Activated CD4-positive, alpha-beta T cell treated with anti-CD3 and anti-CD28 coated beads, Interleukin-2, amount 50 U/mL, for 4 hours (primary cell): Measurements from ENCODE around the gene NIPAL1.

Source experiments
- DNase-seq, 2 experiments: peaks; one replicate each; pipeline ENCODE4 v3.0.0-alpha.2; 2020

The NIPAL1 gene

DNA sequence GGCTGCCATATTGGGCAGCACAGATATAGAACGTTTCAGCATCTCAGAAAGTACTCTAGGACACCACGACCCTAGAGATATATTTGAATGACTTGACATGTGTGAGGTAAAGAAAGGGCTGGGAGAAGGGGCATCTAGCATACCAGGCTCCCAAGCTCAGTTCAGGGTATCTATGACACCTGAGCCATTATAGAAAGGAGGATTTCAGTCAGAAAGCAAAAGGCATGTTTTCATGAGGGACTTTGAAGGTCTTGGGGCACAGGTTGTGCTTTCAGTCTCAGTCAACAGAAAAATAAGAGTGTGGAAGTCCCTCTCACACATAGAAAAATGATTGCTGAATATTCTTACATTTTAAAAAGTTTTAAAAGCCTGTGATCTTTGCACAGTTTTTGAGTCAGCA, 51.6 kb downstream of the NIPAL1 start:
- no peak for DNase-seq

DNA sequence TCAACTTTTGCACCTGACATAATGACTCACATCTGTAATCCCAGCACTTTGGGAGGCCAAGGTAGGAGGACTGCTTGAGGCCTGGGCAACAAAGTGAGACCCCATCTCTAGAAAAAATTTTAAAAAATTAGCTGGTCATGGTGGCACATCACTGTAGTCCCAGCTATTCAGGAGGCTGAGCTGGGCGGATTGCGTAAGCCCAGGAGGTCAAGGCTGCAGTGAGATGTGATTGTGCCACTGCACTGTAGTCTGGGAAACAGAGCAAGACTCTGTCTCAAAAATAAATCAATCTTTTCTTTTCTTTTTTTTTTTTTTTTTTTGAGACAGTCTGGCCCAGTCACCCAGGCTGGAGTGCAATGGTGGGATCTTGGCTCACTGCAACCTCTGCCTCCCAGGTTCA, 52.5 kb downstream of the NIPAL1 start:
- no peak for DNase-seq

DNA sequence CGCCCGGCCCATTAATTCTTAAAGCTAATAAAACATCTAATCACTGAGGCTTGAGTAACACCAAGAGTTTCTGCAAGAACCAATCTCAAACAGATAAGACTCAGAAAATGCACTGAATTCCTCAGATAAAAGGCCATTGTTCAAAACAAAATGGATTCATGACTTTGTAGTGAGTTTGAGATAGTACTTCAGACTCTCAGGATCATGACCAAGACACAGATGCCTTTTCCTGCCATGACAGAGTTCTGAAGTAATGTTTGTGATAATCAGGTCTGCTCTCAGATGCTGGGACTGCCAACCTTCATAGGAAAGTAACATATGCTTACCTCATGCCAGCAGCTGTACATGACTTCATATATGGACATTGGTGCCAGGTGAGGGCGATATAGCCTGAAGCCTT, 54.6 kb downstream of the NIPAL1 start:
- no peak for DNase-seq

DNA sequence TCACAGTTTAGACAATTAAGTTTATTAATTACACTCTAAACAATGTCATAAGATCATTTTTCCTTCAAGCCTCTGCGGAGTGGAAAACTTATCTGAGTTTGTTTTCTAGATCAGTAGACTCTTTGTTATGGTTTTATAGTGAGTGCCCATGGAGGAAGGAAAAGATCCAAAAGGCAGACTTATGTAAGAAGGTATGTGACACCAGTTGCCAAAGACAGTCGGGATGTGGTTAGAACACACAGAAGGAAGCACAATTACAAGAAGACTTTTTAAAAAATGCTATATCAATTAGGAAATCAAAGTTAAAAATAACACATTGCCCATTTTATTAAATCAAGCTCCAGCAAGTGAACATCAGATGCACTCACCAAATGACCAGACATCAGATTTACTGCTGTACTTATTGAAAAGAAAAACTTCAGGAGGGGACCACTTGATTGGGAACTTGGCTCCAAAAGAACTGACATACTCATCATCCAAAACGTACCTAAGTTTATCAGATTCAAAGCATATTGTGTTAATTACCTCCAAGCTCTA, 57.1 kb downstream of the NIPAL1 start:
- no peak for DNase-seq

DNA sequence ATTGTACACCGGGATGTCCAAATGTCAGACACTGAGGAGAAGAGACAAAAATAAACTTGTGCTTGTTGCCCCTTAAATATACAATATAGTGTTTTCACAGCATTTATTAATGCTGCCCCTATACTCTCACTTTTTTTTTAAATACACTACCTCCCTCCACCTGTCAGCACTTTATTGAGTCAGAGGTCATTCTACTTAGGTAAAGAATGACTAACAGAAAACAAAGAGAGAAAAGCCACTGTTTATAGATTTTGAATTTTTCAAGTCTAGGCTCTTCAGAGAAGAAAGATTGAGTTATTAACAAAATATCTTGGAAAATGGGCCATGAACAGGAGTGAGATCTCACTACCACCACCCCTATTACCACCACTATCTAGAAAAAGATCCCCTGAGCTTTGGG, 58.1 kb downstream of the NIPAL1 start:
- no peak for DNase-seq

DNA sequence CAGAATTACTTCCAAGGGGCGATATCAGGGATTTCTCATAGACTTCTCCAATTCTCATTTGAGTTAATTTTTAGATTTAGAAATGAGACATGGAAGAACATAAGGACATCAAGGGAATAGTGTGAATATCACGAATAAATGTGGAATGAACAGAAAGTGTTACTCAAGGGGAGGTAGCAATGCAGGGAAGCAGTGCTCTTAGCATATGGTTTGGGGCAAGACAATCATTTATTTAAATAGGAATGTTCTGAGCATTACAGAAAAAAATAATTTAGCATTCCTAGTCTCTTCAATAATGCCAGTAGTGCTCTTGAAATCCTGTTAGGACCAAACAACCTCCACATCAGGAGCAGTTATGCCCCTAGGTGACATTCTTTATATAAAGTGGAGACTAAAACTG, 61.9 kb downstream of the NIPAL1 start:
- no peak for DNase-seq

DNA sequence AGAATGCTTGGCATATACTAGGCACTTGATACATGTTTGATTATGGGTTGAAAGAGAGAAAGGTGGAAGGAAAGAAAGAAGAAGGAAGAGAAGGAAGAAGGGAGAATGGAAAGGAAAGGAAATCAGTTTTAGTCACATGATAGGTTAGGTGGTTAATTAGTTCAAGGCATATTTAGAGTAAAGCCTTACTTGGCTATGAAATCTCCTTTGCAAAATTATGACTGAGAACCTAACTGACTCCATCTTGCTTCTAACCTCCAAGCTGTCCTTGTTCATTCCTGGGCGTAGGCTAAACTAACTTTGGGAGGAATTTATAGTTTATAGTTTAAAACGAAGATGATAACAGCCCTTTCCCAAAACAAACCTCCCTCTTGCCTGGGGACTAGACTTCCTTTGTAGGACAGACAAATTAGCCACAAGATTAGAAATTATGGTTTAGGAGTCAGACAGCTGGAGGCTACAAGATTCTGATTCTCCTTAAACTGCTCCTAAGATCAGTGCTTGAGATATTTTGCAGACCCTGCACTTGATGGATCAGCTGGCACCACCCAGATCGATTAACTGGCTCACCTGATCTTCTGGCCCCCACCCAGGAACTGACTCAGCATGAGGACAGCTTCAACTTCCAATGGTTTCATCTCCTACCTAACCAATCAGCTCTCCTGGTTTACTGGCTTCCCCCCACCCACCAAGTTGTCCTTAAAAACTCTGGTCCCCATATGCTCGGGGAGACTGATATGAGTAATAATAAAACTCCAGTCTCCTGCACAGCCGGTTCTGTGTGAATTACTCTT, 62.5 kb downstream of the NIPAL1 start:
- no peak for DNase-seq

DNA sequence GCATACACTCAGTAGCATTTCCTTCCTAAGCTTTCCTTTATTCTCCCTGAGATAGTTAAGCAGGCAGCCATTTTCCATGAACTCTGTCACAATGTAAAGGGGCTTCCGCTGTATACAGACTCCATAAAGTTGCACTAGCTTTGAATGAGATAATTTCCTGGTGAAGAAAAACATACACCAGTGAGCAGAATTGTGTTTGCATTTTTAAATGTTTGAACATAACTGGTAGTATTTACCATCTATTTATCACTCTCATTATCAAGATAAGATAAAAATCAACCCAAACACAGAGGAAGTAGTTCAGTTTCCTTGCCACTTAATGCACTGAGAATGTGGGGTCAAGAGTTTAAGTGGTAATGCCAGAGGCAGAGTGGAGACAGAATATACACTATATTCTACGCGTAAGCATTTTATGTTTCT, 63.4 kb downstream of the NIPAL1 start:
- DNase-seq: no peak

DNA sequence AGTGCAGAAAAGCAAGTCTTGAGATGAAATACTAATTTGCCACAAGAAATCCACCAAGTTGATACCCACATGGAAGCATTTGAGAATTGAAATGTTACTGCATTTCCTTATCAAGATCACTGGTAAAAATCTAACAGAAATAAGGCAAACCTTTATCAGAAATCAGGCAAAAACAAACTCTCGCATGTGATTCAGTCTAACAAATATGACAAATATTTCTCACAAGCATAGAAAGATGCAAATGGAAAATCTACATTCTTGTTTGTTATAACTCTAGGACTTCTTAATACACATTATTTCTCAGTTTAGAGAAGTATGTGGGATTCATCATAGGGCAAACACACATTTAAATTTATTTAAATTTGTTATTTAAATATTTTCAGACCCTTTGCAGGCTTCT, 64.6 kb downstream of the NIPAL1 start:
- DNase-seq: no peak

DNA sequence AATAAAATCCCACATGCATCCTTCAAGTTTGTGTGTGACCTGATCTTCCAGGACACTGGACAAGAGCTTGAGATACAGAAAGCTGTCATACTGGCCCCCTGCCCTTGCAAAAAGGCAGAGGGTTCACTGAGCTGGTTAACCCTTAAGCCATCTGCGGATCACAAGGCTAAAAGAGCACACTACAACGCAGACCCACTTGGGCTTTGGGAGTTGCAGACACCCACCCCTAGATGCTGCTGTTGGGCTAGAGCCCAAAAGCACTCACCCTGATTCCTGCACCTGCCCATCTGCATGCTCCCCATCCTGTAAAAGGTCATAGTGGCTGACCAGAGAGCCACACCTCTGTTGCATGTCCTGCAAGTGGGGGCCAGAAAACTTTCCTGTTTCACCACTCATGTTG, 66.4 kb downstream of the NIPAL1 start:
- no peak for DNase-seq

DNA sequence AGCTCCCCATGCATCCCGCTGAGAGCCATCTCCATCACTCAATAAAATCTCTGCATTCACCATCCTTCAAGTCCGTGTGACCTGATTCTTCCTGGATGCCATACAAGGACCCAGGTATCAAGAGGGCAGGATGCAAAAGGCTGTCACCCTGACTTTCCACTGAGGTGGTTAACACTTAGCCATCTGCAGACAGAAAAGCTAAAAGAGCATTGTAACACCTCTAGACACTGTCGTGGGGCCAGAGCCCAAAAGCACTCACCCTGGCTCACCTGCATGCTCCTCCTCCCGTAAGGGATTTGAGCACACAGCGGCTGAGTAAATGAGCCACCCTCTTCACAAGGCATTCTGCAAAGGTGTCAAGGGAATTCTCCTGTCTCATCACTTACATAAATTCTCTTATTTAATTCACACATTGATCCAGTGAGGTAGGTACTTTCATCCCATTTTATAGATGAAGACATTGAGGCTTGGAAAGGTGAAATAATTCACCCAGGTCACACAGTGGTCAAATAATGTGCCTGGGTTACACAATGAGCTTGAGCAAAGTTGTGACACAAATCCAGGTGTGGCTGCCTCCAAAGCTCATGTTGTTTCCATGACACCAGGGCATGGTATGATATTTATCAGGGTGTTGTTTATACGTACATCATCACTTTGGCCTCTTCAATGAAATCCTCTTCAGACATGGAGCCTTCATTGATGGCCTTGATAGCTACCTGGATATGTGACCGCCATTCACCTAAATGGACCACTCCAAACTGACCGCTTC, 69.4 kb downstream of the NIPAL1 start:
- DNase-seq: no peak
